Fibroblast of villous mesenchyme (primary cell): ENCODE data around the gene PIK3CG. TPM values are rescaled to one million over a fixed set of nuclear protein-coding genes. Genes with fewer than 3 reads are reported as not detected.
"Not testable (repeated sequence)": the region's sequence is repeated elsewhere in the genome, so short reads cannot be mapped to it uniquely, and the experiment has no call there.

Source experiments
- DNase-seq: peaks from one replicate; pipeline ENCODE4 v3.0.0-alpha.2; 2010; ENCODE audit warnings: low read depth
- H3K4me3 ChIP-seq: 2 replicates; pipeline ENCODE4 v1.5.1; 2011; ENCODE audit warnings: low read depth, mild to moderate bottlenecking, low read length
- CTCF ChIP-seq: IDR thresholded peaks from 2 replicates; pipeline ENCODE4 v1.5.1; 2012; ENCODE audit warnings: low read depth, mild to moderate bottlenecking, low read length; ENCODE audit not compliant: insufficient read depth
- total RNA-seq: library from RNA; depleted of rRNA; stranded (reverse); fragments of >200 nt; gene quantifications from 2 replicates; pipeline ENCODE4 v1.2.3, GENCODE V29; 2012

The PIK3CG gene
- total RNA-seq, 1 donor: 0.43 TPM

GRCh38 chr7:106944035-106944665, 79.1 kb downstream of the PIK3CG start:
- H3K4me3 ChIP-seq: no peak overlapping the region
- no peak for TF ChIP-seq CTCF
- DNase-seq: no peak

GRCh38 chr7:106947244-106947728, 82.2 kb downstream of the PIK3CG start:
- DNase-seq: peak; percentile 85
- no peak overlapping the region for H3K4me3 ChIP-seq
- TF ChIP-seq CTCF: peak; percentile 79

DNA sequence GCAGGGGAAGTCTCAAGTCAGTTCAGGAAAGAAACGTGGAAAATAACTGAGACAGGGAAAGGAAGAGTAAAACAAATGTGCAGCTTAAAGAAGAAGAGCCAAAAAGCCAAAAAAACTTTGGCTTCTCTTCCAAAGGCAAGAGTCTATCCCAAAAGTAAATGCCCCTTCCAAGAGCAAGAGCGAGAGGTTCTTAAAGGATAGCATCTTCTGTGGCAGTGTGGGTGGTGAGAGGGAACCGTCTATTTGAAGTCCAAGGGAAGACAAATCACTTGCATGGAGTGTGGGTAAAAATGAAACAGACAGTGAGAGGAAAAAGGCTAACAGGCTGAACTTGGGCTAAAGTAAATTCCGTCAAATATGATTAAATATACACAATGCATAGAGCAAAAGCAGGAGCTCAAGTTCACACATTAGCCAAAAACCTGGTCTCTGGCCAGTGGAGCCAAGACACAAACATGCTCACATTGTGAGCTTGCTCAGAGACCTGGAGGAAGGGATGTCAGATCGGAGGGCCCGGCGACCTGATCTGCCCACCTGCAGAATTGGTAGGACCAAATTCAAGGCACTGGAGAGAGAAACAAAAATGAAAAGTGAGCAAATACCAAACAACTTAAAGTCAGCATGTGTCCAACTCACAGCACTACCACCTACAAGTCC, 87.0 kb downstream of the PIK3CG start:
- TF ChIP-seq CTCF: no peak
- DNase-seq: no peak
- H3K4me3 ChIP-seq: no peak overlapping the region

DNA sequence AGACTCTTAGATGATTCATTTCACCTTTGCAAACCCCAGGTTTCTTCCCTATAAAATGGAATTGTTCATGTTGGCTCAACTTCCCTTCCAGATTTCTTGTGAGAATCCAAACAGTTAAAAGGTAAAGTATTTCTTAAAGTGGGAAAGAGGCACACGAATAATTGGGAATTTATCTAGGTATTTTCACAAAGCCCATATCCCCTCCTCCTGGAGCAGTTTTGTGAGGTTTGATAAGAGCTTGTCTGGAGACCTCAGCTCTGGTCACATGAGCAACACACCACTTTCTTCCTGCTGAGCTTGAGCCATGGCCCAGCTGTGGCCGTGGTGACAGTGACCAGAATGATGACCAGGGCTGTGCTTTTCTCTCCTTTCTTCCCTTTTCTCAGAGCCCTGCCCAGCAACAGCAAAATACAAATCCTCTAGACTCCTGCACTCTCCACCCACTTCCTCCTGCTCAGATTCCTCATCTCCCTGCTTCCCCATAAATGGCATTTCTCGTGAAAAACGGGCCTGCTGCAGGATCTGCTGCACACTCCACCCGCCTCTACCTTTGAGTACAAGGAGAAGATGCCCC, 87.7 kb downstream of the PIK3CG start:
- TF ChIP-seq CTCF: no peak
- H3K4me3 ChIP-seq: no peak overlapping the region
- no peak for DNase-seq

DNA sequence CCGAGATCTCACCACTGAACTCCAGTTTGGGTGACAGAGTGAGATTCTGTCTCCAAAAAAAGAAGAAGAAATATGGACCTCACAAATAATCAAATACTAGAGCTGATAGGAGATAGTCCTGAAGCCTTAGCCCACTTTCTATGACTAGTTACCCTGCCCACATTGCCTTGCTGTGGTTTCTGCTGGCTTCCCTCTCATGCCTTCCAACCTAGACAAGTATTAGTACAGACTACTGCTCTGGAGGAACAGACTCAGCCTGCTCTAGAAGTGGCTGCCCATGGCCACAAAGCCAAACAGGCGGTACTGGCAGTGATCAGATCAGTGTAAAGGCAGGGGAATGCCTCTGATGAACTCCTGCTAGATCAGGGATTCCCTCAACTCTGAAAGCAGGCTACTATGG, 89.8 kb downstream of the PIK3CG start:
- TF ChIP-seq CTCF: no peak
- no peak overlapping the region for H3K4me3 ChIP-seq
- DNase-seq: no peak

DNA sequence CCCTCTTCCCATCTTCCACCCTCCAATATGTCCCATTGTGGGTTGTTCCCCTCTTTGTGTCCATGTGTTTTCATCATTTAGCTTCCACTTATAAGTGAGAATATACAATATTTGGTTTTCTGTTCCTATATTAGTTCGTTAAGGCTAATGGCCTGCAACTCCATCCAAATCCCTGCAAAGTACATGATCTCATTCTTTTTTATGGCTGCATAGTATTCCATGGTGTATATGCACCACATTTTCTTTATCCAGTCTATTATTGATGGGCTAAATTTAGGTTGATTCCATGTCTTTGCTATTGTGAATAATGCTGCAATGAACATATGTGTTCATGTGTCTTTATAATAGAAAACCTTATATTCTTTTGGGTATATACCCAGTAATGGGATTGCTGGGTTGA, 90.8 kb downstream of the PIK3CG start:
- DNase-seq: not testable (repeated sequence)

More for the DNA sequence above, 90.8 kb downstream of the PIK3CG start:
- not testable (repeated sequence) for H3K4me3 ChIP-seq

Other genes with a start within 250 kb of the PIK3CG start
- 50.3 and 58.7 TPM in 2 replicates for gene CCDC71L, start 204.1 kb upstream of the PIK3CG start, total RNA-seq
- 3.9 and 7.1 TPM in 2 replicates for gene PRKAR2B, start 179.4 kb downstream of the PIK3CG start, total RNA-seq